ENCODE data around the gene PYDC1. TPM values are rescaled to one million over a fixed set of nuclear protein-coding genes. Genes with fewer than 3 reads are reported as not detected.

PYDC1 gene
- total and polyA plus RNA-seq, 2 donors (not counting 1 experiment from before 2014, with no cell fraction given): not detected

DNA sequence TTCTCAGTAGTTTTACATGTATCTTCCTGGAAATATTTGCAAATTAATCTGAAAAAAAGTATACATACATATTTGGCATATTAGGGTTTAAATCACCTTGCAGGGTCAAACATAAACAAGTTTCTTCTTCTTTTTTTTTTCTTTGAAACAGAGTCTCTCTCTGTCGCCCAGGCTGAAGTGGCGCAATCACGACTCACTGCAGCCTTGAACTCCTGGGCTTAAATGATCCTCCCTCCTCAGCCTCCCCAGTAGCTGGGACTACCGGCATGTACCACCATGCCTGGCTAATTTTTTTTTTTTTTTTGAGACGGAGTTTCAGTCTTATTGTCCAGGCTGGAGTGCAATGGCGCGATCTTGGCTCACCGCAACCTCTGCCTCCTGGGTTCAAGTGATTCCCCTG lies 49.6 kb downstream of the PYDC1 start:
- no peaks in the 10 kb centered on the region for H3K4me1 ChIP-seq (ENCODE audit: control insufficient read depth, extremely low read depth, insufficient read depth, low read length)
- H3K9me3 ChIP-seq (ENCODE audit: control insufficient read depth, insufficient read depth, low read depth, low read length): no peaks in the 10 kb centered on the region
- no peak overlapping the region for H3K9ac ChIP-seq (ENCODE audit: insufficient read depth, low read length)
- no peak overlapping the region for H3K4me2 ChIP-seq (ENCODE audit: extremely low read depth, insufficient read depth, low read length)
- TF ChIP-seq CTCF (conservative IDR thresholded peaks at IDR 0.05 in 1 of 2, IDR thresholded peaks at IDR 0.05 in 1 of 2; ENCODE audit: low read depth in 1 of 2, low read length in 2 of 2) (no peak), EZH2 (IDR thresholded peaks at IDR 0.05; ENCODE audit: low read length, missing control alignments) (no peak)
- no peaks in the 10 kb centered on the region for H3K36me3 ChIP-seq (ENCODE audit: control insufficient read depth, insufficient read depth, low read length)
- no peak overlapping the region for H3K4me3 ChIP-seq (replicated peaks in 1 of 4; ENCODE audit: control extremely low read depth in 1 of 4, insufficient read depth in 1 of 4, low read depth in 3 of 4, low read length in 4 of 4)
- no peaks in the 10 kb centered on the region for H3K79me2 ChIP-seq (ENCODE audit: control insufficient read depth, insufficient read depth, low read length)
- DNase-seq (ENCODE audit: low read depth in 2 of 2): no peak
- no peaks in the 10 kb centered on the region for H3K27me3 ChIP-seq (ENCODE audit: control insufficient read depth, insufficient read depth, low read length)
- no peak overlapping the region for H2AFZ ChIP-seq (ENCODE audit: low read length)
- no peak overlapping the region for H3K27ac ChIP-seq (ENCODE audit: insufficient read depth, low read length)
- no peaks in the 10 kb centered on the region for H4K20me1 ChIP-seq (ENCODE audit: control insufficient read depth, extremely low read depth, insufficient read depth, low read length)

Other genes starting within 250 kb of the PYDC1 start
- gene HSD3B7, start 231.9 kb downstream of the PYDC1 start, total RNA-seq: 32.9 and 47.9 TPM in 2 replicates
- 13.2 and 15.9 TPM in 2 replicates for gene HSD3B7, start 231.9 kb downstream of the PYDC1 start, polyA plus RNA-seq
- 1.3 and 2.1 TPM in 2 replicates for gene STX1B, start 206.5 kb downstream of the PYDC1 start, total RNA-seq
- gene STX1B, start 206.5 kb downstream of the PYDC1 start, polyA plus RNA-seq: 1.3 and 4.2 TPM in 2 replicates
- gene STX4, start 183.6 kb downstream of the PYDC1 start, total RNA-seq: 28.0 and 37.5 TPM in 2 replicates
- gene STX4, start 183.6 kb downstream of the PYDC1 start, polyA plus RNA-seq: 42.8 and 53.9 TPM in 2 replicates
- 9.0 and 12.1 TPM in 2 replicates for gene ZNF668, start 142.9 kb downstream of the PYDC1 start, total RNA-seq
- 8.1 and 13.8 TPM in 2 replicates for gene ZNF668, start 142.9 kb downstream of the PYDC1 start, polyA plus RNA-seq
- 12.3 and 13.2 TPM in 2 replicates for gene ZNF646, start 142.7 kb downstream of the PYDC1 start, total RNA-seq
- 2.6 and 2.7 TPM in 2 replicates for gene ZNF646, start 142.7 kb downstream of the PYDC1 start, polyA plus RNA-seq
- gene PRSS53, start 128.2 kb downstream of the PYDC1 start, total RNA-seq: 1.0 and 1.7 TPM in 2 replicates
- gene PRSS53, start 128.2 kb downstream of the PYDC1 start, polyA plus RNA-seq: 0.61 and 0.78 TPM in 2 replicates
- gene VKORC1, start 122.3 kb downstream of the PYDC1 start, total RNA-seq: 94.0 and 118 TPM in 2 replicates
- gene VKORC1, start 122.3 kb downstream of the PYDC1 start, polyA plus RNA-seq: 264 and 301 TPM in 2 replicates
- gene BCKDK, start 108.7 kb downstream of the PYDC1 start, total RNA-seq: 12.6 and 18.5 TPM in 2 replicates
- 34.8 and 42.2 TPM in 2 replicates for gene BCKDK, start 108.7 kb downstream of the PYDC1 start, polyA plus RNA-seq
- 30.4 and 39.3 TPM in 2 replicates for gene KAT8, start 99.5 kb downstream of the PYDC1 start, total RNA-seq
- gene KAT8, start 99.5 kb downstream of the PYDC1 start, polyA plus RNA-seq: 19.7 and 23.9 TPM in 2 replicates
- not detected in 2 replicates for gene PRSS8, start 81.4 kb downstream of the PYDC1 start, total RNA-seq
- gene PRSS8, start 81.4 kb downstream of the PYDC1 start, polyA plus RNA-seq: not detected in 2 replicates
- gene PRSS36, start 67.1 kb downstream of the PYDC1 start, total RNA-seq: 0.17 TPM in 1 of 2 replicates, not detected in the other
- gene PRSS36, start 67.1 kb downstream of the PYDC1 start, polyA plus RNA-seq: 0.10 and 0.20 TPM in 2 replicates
- 34.4 and 44.3 TPM in 2 replicates for gene FUS, start 37.0 kb downstream of the PYDC1 start, total RNA-seq
- gene FUS, start 37.0 kb downstream of the PYDC1 start, polyA plus RNA-seq: 199 and 263 TPM in 2 replicates
- gene PYCARD, start 14.4 kb downstream of the PYDC1 start, total RNA-seq: 103 and 109 TPM in 2 replicates
- gene PYCARD, start 14.4 kb downstream of the PYDC1 start, polyA plus RNA-seq: 15.4 and 18.4 TPM in 2 replicates
- gene TRIM72, start 3.0 kb downstream of the PYDC1 start, total RNA-seq: under 0.01 TPM in 1 of 2 replicates, not detected in the other
- not detected in 2 replicates for gene TRIM72, start 3.0 kb downstream of the PYDC1 start, polyA plus RNA-seq
- gene ITGAM, start 42.8 kb upstream of the PYDC1 start, total RNA-seq: under 0.01 TPM in 1 of 2 replicates, not detected in the other
- gene ITGAM, start 42.8 kb upstream of the PYDC1 start, polyA plus RNA-seq: 0.02 TPM in 1 of 2 replicates, not detected in the other
- under 0.01 TPM in 2 replicates for gene ITGAX, start 138.0 kb upstream of the PYDC1 start, total RNA-seq
- gene ITGAX, start 138.0 kb upstream of the PYDC1 start, polyA plus RNA-seq: not detected in 2 replicates
- not detected in 2 replicates for gene ITGAD, start 176.2 kb upstream of the PYDC1 start, total RNA-seq
- not detected in 2 replicates for gene ITGAD, start 176.2 kb upstream of the PYDC1 start, polyA plus RNA-seq
- not detected in 2 replicates for gene COX6A2, start 211.2 kb upstream of the PYDC1 start, total RNA-seq
- gene COX6A2, start 211.2 kb upstream of the PYDC1 start, polyA plus RNA-seq: not detected in 2 replicates
- 0.26 and 0.33 TPM in 2 replicates for gene ZNF843, start 225.7 kb upstream of the PYDC1 start, total RNA-seq
- 0.15 and 0.28 TPM in 2 replicates for gene ZNF843, start 225.7 kb upstream of the PYDC1 start, polyA plus RNA-seq
- gene ARMC5, start 242.4 kb upstream of the PYDC1 start, total RNA-seq: 5.4 and 5.6 TPM in 2 replicates
- 1.7 and 3.4 TPM in 2 replicates for gene ARMC5, start 242.4 kb upstream of the PYDC1 start, polyA plus RNA-seq